ENCODE results near the gene RGS7. TPM values are rescaled to one million over a fixed set of nuclear protein-coding genes. Genes with fewer than 3 reads are reported as not detected.
"Not testable (repeated sequence)": the region's sequence is repeated elsewhere in the genome, so short reads cannot be mapped to it uniquely, and the experiment has no call there.

RGS7 gene
- total RNA-seq, 3 donors from 2014 or later (not counting 1 experiment from before 2014, with no cell fraction given) = not detected

- no peak for TF ChIP-seq CTCF (IDR thresholded peaks at IDR 0.05)
- Mint-ChIP-seq H3K9me3 (peaks cover 5 to 8% of the 10 kb centered on the region in 2 donors), H3K27me3 (ENCODE audit: low read depth in 2 of 2) (no peaks in the 10 kb centered on the region), H3K4me3 (no peak overlapping the region), H3K4me1 (no peaks in the 10 kb centered on the region), H3K27ac (no peak overlapping the region), H3K36me3 (no peaks in the 10 kb centered on the region)
- H3K27me3 ChIP-seq (ENCODE audit: control insufficient read depth, insufficient read depth, low read length) = no peaks in the 10 kb centered on the region
- 87% methylated on average over 4 of the region's 5 CpGs for WGBS (ENCODE audit: insufficient coverage)
- intact Hi-C loops (cut with micrococcal nuclease) = no loop called here
- no peaks in the 10 kb centered on the region for H3K4me1 ChIP-seq (ENCODE audit: control insufficient read depth, insufficient read depth, low read length)
- H3K27ac ChIP-seq (ENCODE audit: low read length) = no peak overlapping the region
- no peak overlapping the region for H3K4me3 ChIP-seq (ENCODE audit: low read length)
- ATAC-seq (no peak), DNase-seq (no peak)
- H3K36me3 ChIP-seq (ENCODE audit: control insufficient read depth, insufficient read depth, low read length) = no peaks in the 10 kb centered on the region
- H3K9me3 ChIP-seq (ENCODE audit: control insufficient read depth, insufficient read depth, low read length) = peaks cover 3% of the 10 kb centered on the region
These were observed 371.9 kb downstream of the RGS7 start for GRCh38 chr1:240985081-240985480.

- H3K4me3 Mint-ChIP-seq = no peak overlapping the region
- intact Hi-C loops (cut with micrococcal nuclease) = no loop called here
- no peak overlapping the region for H3K27ac ChIP-seq (ENCODE audit: low read length)
These were observed 376.7 kb downstream of the RGS7 start for GRCh38 chr1:240980342-240980741.

GRCh38 chr1:240976685-240977084 lies 380.3 kb downstream of the RGS7 start:
- Histone ChIP-seq H3K27me3 (ENCODE audit: control insufficient read depth, insufficient read depth, low read length) (no peaks in the 10 kb centered on the region), H3K27ac (ENCODE audit: low read length) (no peak overlapping the region), H3K36me3 (ENCODE audit: control insufficient read depth, insufficient read depth, low read length) (no peaks in the 10 kb centered on the region), H3K4me3 (ENCODE audit: low read length) (no peak overlapping the region), H3K4me1 (ENCODE audit: control insufficient read depth, insufficient read depth, low read length) (no peaks in the 10 kb centered on the region), H3K9me3 (ENCODE audit: control insufficient read depth, insufficient read depth, low read length) (peaks cover 2% of the 10 kb centered on the region)
- no peaks in the 10 kb centered on the region for H3K27me3 Mint-ChIP-seq (ENCODE audit: low read depth in 2 of 2)
- peaks cover 8 to 11% of the 10 kb centered on the region in 2 donors for H3K9me3 Mint-ChIP-seq
- intact Hi-C loops (cut with micrococcal nuclease) = no loop called here
- TF ChIP-seq CTCF (IDR thresholded peaks at IDR 0.05) = no peak
- WGBS (ENCODE audit: insufficient coverage) = 80% methylated on average over 1 of the region's 1 CpG
- no peak overlapping the region for H3K27ac Mint-ChIP-seq
- no peak overlapping the region for H3K4me3 Mint-ChIP-seq
- H3K36me3 Mint-ChIP-seq = no peaks in the 10 kb centered on the region
- DNase-seq (no peak), ATAC-seq (no peak)
- no peaks in the 10 kb centered on the region for H3K4me1 Mint-ChIP-seq

More at GRCh38 chr1:240980342-240980741, 376.7 kb downstream of the RGS7 start:
- Histone ChIP-seq H3K27me3 (ENCODE audit: control insufficient read depth, insufficient read depth, low read length) (no peaks in the 10 kb centered on the region), H3K36me3 (ENCODE audit: control insufficient read depth, insufficient read depth, low read length) (no peaks in the 10 kb centered on the region), H3K4me3 (ENCODE audit: low read length) (no peak overlapping the region), H3K4me1 (ENCODE audit: control insufficient read depth, insufficient read depth, low read length) (no peaks in the 10 kb centered on the region), H3K9me3 (ENCODE audit: control insufficient read depth, insufficient read depth, low read length) (peaks cover 2% of the 10 kb centered on the region)
- no CpG with 5 or more reads among the region's 1 CpG for WGBS (ENCODE audit: insufficient coverage)
- TF ChIP-seq CTCF (IDR thresholded peaks at IDR 0.05) = no peak
- Mint-ChIP-seq H3K27ac (no peak overlapping the region), H3K27me3 (ENCODE audit: low read depth in 2 of 2) (no peaks in the 10 kb centered on the region), H3K9me3 (peaks cover 11 to 13% of the 10 kb centered on the region in 2 donors), H3K4me1 (no peaks in the 10 kb centered on the region), H3K36me3 (no peaks in the 10 kb centered on the region)
- DNase-seq (no peak), ATAC-seq (no peak)

- no peaks in the 10 kb centered on the region for H3K36me3 Mint-ChIP-seq
- Histone ChIP-seq H3K4me3 (ENCODE audit: low read length) (no peak overlapping the region), H3K9me3 (ENCODE audit: control insufficient read depth, insufficient read depth, low read length) (peaks cover 2% of the 10 kb centered on the region), H3K27ac (ENCODE audit: low read length) (no peak overlapping the region), H3K36me3 (ENCODE audit: control insufficient read depth, insufficient read depth, low read length) (no peaks in the 10 kb centered on the region), H3K27me3 (ENCODE audit: control insufficient read depth, insufficient read depth, low read length) (no peaks in the 10 kb centered on the region), H3K4me1 (ENCODE audit: control insufficient read depth, insufficient read depth, low read length) (no peaks in the 10 kb centered on the region)
- no peak overlapping the region for H3K27ac Mint-ChIP-seq
- intact Hi-C loops (cut with micrococcal nuclease) = no loop called here
- no peak for ATAC-seq
- no peaks in the 10 kb centered on the region for H3K4me1 Mint-ChIP-seq
- 82% methylated on average over 3 of the region's 3 CpGs for WGBS (ENCODE audit: insufficient coverage)
- H3K4me3 Mint-ChIP-seq = no peak overlapping the region
- TF ChIP-seq CTCF (IDR thresholded peaks at IDR 0.05) = no peak
- H3K27me3 Mint-ChIP-seq (ENCODE audit: low read depth in 2 of 2) = no peaks in the 10 kb centered on the region
- no peak for DNase-seq
- H3K9me3 Mint-ChIP-seq = peaks cover 10 to 12% of the 10 kb centered on the region in 2 donors
These were observed 383.1 kb downstream of the RGS7 start for GRCh38 chr1:240973875-240974274.

- H3K4me3 ChIP-seq (ENCODE audit: low read length); H3K27me3 ChIP-seq (ENCODE audit: control insufficient read depth, insufficient read depth, low read length); intact Hi-C loops (cut with micrococcal nuclease); ATAC-seq; H3K27ac ChIP-seq (ENCODE audit: low read length); H3K4me3 Mint-ChIP-seq; H3K27ac Mint-ChIP-seq; H3K36me3 ChIP-seq (ENCODE audit: control insufficient read depth, insufficient read depth, low read length); H3K27me3 Mint-ChIP-seq (ENCODE audit: low read depth in 2 of 2); H3K36me3 Mint-ChIP-seq; H3K9me3 ChIP-seq (ENCODE audit: control insufficient read depth, insufficient read depth, low read length); H3K4me1 Mint-ChIP-seq; DNase-seq; H3K4me1 ChIP-seq (ENCODE audit: control insufficient read depth, insufficient read depth, low read length): not testable (repeated sequence)
- 85% methylated on average over 1 of the region's 4 CpGs for WGBS (ENCODE audit: insufficient coverage)
- H3K9me3 Mint-ChIP-seq = peaks cover 10 to 11% of the 10 kb centered on the region in 2 donors
These were observed 384.9 kb downstream of the RGS7 start for GRCh38 chr1:240972059-240972458.

Data from natural killer cell (primary cell).